Activated gamma-delta T cell treated with Interleukin-2 at 50 U/mL for 16 hours (primary cell): Measurements from ENCODE around the gene METAP1.
"Not testable (repeated sequence)": the region's sequence is repeated elsewhere in the genome, so short reads cannot be mapped to it uniquely, and the experiment has no call there.

ENCODE experiments used
- DNase-seq: peaks from one replicate; pipeline ENCODE4 v3.0.0-alpha.2; 2020

METAP1 gene

GRCh38 chr4:98998551-98998950 lies 3.0 kb downstream of the METAP1 start:
- DNase-seq = no peak

DNA sequence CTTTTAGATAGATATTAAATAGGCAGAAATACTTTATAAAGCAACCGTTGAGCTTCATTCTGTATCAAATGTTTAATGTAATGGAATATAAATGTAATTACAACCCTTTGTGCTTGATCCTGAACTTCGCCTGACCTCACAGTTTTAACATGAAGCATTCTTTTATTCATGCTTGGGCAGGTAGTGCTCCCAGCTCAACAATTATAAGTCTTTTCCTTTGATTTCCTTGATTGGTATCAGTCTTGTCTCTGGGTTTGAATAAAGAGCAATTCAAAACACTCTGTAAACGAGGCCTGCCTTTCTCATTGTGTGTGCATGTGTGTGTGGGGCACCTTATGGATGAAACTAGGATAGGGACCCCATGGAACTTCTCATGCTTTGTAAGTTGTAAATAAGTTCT lies 6.8 kb downstream of the METAP1 start:
- DNase-seq = no peak

GRCh38 chr4:99008051-99008450 lies 12.5 kb downstream of the METAP1 start:
- DNase-seq = no peak

- no peak for DNase-seq
Measured at GRCh38 chr4:99011910-99012309, 16.4 kb downstream of the METAP1 start.

GRCh38 chr4:99013402-99013843 lies 17.9 kb downstream of the METAP1 start:
- no peak for DNase-seq

- DNase-seq = no peak
Measured at GRCh38 chr4:99013884-99014523, 18.5 kb downstream of the METAP1 start.

GRCh38 chr4:99021386-99021785 lies 25.9 kb downstream of the METAP1 start:
- no peak for DNase-seq

DNA sequence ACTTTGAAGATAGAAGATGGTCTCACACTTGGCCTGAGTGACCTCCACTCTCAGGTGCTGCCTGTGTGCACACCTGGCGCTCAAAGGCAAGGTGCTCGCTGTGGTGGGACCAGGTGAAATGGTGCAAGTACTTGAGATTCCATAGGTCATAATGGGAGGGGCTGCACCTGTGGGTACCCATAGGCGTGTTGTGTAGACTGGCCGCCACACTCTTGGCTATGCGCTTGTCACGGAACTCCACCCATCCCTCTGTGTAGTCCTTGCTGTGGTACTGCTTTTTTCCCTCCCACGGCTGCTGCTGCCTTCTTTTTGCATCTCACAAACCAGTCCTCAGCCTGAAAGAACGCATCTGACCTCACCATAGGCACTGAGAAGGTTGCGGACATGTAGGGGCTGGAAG lies 27.0 kb downstream of the METAP1 start:
- DNase-seq = no peak

GRCh38 chr4:99023800-99024251 lies 28.3 kb downstream of the METAP1 start:
- not testable (repeated sequence) for DNase-seq

- no peak for DNase-seq
Measured at GRCh38 chr4:99024481-99025275, 29.2 kb downstream of the METAP1 start.

DNA sequence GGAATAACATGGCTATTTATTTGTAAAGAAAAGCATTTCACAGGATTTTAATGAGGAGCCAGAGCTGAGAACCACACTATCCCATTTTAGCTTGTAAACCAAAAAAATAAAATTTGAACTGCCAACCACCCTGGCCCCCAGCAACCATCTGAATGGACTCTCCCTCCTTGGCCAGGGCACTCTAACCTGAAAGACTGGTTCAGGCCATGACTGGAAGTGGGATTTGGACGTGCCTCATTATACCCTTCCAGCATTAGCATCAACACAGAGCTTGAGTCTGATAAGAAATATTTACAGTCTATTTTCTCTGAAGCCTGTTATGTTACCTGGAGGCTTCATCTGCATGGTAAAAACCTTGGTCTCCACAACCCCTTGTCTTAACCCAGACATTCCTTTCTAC lies 30.0 kb downstream of the METAP1 start:
- no peak for DNase-seq

GRCh38 chr4:99027304-99027703 lies 31.8 kb downstream of the METAP1 start:
- DNase-seq = no peak

GRCh38 chr4:99028187-99028586 lies 32.7 kb downstream of the METAP1 start:
- DNase-seq = no peak

DNA sequence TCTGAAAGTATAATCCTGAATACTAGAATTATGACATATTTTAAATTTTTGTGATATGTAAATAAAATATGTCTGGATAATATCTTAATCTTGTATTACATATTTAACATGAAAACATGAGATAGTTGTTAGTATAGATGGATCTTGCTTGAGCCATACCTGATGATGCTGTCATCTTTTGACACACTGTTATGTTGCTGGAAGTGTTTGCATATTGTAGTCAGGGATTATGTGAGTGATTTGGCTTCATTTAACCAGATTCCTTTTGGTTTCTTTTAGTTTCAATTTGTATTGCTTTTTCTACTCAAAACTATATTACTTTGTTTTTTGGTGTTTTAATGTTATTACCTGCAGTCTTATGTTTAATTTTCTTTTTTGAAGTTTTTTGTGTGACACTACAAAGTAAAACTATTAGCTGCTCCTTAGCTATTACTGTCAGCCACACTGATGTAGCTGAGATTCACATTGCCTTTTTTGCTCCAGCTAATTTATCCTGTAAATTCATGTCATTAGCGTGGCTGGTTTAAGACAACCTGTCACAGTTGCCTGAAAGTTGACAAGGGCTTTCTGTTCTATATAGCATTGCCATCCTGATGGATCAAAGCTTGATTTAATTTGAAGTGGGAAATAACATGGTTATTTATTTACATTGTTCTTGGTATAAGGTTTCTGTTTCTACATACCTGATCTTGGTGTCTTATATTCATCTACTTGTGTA lies 33.7 kb downstream of the METAP1 start:
- DNase-seq = no peak

DNA sequence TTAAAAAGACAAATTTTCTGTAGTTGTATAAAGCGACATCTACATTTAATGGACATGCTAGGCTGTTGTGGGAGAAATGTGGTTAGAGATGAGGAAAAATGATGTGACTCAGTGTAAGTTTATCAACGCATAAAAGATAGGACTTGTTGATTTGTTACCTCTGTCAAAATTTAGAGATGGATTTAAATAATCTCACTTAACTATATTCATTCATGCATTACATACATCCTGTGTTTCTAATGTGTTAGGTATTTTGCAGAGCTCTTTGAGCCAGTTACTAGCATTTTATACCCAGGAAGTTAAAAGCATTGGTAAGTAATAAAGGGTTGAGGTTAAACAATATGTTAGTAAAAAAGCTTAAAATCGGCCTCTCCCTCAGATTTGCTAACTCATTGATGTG lies 34.3 kb downstream of the METAP1 start:
- DNase-seq = no peak

- no peak for DNase-seq
Measured at GRCh38 chr4:99033956-99034355, 38.4 kb downstream of the METAP1 start.

GRCh38 chr4:99038213-99038612 lies 42.7 kb downstream of the METAP1 start:
- DNase-seq = no peak

DNA sequence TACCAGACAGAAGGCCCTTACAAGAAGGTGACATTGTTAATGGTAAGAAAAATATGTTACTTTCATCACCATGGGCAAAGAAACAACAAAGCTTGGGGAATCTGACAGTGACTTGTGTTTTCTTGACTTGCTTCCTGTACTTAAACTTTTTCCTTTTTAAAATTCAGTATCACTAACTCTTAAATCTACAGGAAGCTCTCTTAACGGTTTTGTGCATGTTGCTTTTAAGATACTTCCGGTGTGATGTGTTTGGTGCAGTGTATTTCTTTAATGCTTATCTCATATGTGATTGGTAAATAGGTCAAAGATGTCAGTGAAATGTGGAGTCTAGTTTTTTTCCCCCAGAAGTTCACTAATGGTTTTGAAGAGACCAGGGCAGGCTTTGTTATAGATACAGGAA lies 47.8 kb downstream of the METAP1 start:
- no peak for DNase-seq

DNA sequence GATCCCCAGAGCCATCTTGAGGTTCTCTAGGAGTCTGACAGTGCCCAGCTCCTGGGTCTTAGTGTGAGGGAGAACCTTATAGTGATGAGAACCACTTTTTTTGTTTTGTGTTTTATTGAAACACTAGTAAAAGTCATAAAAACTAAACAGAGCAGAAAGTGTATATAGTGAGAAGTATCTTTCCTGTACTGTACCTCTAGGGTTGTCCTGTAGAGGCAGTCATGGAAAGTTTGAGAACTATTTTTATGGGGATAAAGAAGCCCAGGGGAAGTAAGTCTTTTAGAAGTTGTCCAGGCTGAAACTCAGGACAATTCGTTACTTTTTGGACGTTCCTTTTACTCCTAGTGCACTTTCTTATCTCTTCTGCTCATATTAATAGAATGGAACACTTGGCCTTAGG lies 52.2 kb downstream of the METAP1 start:
- DNase-seq = no peak

GRCh38 chr4:99052902-99053301 lies 57.4 kb downstream of the METAP1 start:
- DNase-seq = no peak

GRCh38 chr4:99054428-99054994 lies 59.0 kb downstream of the METAP1 start:
- no peak for DNase-seq

- DNase-seq = no peak
Measured at GRCh38 chr4:99058228-99058627, 62.7 kb downstream of the METAP1 start.

DNA sequence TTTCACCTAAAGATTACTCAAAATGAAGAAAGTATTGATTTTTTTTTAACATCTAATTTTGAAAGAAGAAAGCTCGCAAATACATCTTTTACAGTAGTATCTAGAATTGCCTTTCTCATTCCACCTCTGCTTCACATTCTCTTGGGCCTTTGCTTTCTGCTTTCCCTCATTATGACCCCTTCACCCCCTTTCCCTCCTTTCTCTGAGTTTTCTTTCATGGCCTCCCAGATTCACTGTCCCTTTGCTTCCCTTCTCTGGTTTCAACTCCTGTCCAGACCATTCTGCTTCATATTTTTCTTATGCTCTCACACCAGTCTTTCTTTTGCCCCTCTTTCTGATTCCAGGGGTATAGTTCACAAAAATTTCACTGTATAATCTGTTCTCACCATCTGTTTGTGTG lies 64.0 kb downstream of the METAP1 start:
- no peak for DNase-seq
